IMR-90 (cell line): ENCODE results near the gene GNPTG. TPM values are rescaled to one million over a fixed set of nuclear protein-coding genes. Genes with fewer than 3 reads are reported as not detected.

Experiments used
- ATAC-seq: fragments of 200-7000 bp; cut with Tn5 transposase; 2 replicates; pipeline ENCODE4 v1.9.1; 2020; ENCODE audit warnings: low read depth, mild to moderate bottlenecking, moderate library complexity
- BruUV-seq: library from RNA; stranded (reverse); fragments of 400-500 nt; replicated peaks from 2 replicates; lab custom pipeline; 2021; lab: Mats Ljungman, UMichigan
- CTCF ChIA-PET: fragments of 300-600 bp; formaldehyde crosslinking; extraction: SDS; loops from one replicate; lab custom pipeline; 2021; ENCODE audit warnings: antibody characterized with exemption; lab: Yijun Ruan, JAX
- POLR2A ChIA-PET: fragments of 300-600 bp; sonication (Branson Sonifier 250); formaldehyde crosslinking; loops from one replicate; lab custom pipeline; 2022; ENCODE audit warnings: antibody characterized with exemption; ENCODE audit not compliant: unreplicated experiment; lab: Charles Lee
- DNase-seq: peaks from one replicate; pipeline ENCODE4 v3.0.0; 2013
- H2AFZ ChIP-seq: replicated peaks from 2 replicates; pipeline ENCODE3; 2013; ENCODE audit warnings: low read length, mild to moderate bottlenecking; ENCODE audit not compliant: poor library complexity
- H2AK5ac ChIP-seq: 2 replicates; pipeline ENCODE4 v1.6.1; 2013; ENCODE audit warnings: low read depth, low read length, inconsistent platforms
- H2AK9ac ChIP-seq: replicated peaks from 2 replicates; pipeline ENCODE3; 2013; ENCODE audit warnings: mild to moderate bottlenecking, low read depth, low read length, moderate library complexity; ENCODE audit not compliant: poor library complexity
- H2BK120ac ChIP-seq: 2 replicates; pipeline ENCODE4 v1.6.1; 2013; ENCODE audit warnings: low read depth, low read length, inconsistent platforms
- H2BK15ac ChIP-seq: 3 replicates; pipeline ENCODE4 v1.6.1; 2013; ENCODE audit warnings: low read depth, low read length, inconsistent platforms
- H2BK20ac ChIP-seq: 2 replicates; pipeline ENCODE4 v1.6.1; 2013; ENCODE audit warnings: low read depth, mild to moderate bottlenecking, inconsistent platforms, low read length, moderate library complexity
- H2BK5ac ChIP-seq: 2 replicates; pipeline ENCODE4 v1.6.1; 2013; ENCODE audit warnings: mild to moderate bottlenecking, low read depth, low read length, inconsistent platforms; ENCODE audit not compliant: poor library complexity, severe bottlenecking
- H3K14ac ChIP-seq: replicated peaks from 2 replicates; pipeline ENCODE4 v1.6.1; 2013; ENCODE audit warnings: low read depth, low read length, inconsistent platforms
- H3K18ac ChIP-seq: 2 replicates; pipeline ENCODE4 v1.6.1; 2013; ENCODE audit warnings: low read depth, low read length, control low read depth
- H3K23ac ChIP-seq: 2 replicates; pipeline ENCODE4 v1.6.1; 2013; ENCODE audit warnings: low read depth, low read length, inconsistent platforms
- H3K27ac ChIP-seq: 2 replicates; pipeline ENCODE4 v1.5.1; 2013; ENCODE audit warnings: mild to moderate bottlenecking, control low read depth, low read length; ENCODE audit not compliant: insufficient read depth
- H3K27me3 ChIP-seq: 2 replicates; pipeline ENCODE4 v1.6.1; 2013; ENCODE audit warnings: low read length; ENCODE audit not compliant: control insufficient read depth, insufficient read depth
- H3K36me3 ChIP-seq: 2 replicates; pipeline ENCODE4 v1.6.1; 2013; ENCODE audit warnings: low read length, mixed read lengths; ENCODE audit not compliant: control insufficient read depth, insufficient read depth
- H3K4ac ChIP-seq: 2 replicates; pipeline ENCODE4 v1.6.1; 2013; ENCODE audit warnings: low read depth, low read length, inconsistent platforms
- H3K4me1 ChIP-seq: 2 replicates; pipeline ENCODE4 v1.6.1; 2013; ENCODE audit warnings: low read length, mixed read lengths; ENCODE audit not compliant: control insufficient read depth, insufficient read depth
- H3K4me2 ChIP-seq: 2 replicates; pipeline ENCODE4 v1.6.1; 2013; ENCODE audit warnings: low read depth, mild to moderate bottlenecking, control low read depth, low read length, moderate library complexity
- H3K4me3 ChIP-seq: 2 replicates; pipeline ENCODE4 v1.5.1; 2013; ENCODE audit warnings: low read depth, mild to moderate bottlenecking, control low read depth, low read length, moderate library complexity; ENCODE audit not compliant: insufficient read depth
- H3K56ac ChIP-seq: 2 replicates; pipeline ENCODE4 v1.6.1; 2013; ENCODE audit warnings: low read length, inconsistent platforms; ENCODE audit not compliant: insufficient read depth; ENCODE audit errors: extremely low read depth
- H3K79me1 ChIP-seq, 2 experiments: 2 replicates each; pipeline ENCODE4 v1.6.1; 2013; ENCODE audit warnings: low read length in 2 of 2, inconsistent platforms in 1 of 2, low read depth in 1 of 2
- H3K9ac ChIP-seq: 2 replicates; pipeline ENCODE4 v1.6.1; 2013; ENCODE audit warnings: low read depth, low read length, control low read depth
- H3K9me1 ChIP-seq: 2 replicates; pipeline ENCODE4 v1.6.1; 2013; ENCODE audit warnings: low read length, inconsistent platforms; ENCODE audit not compliant: insufficient read depth
- H3K9me3 ChIP-seq: 2 replicates; pipeline ENCODE4 v1.6.1; 2013; ENCODE audit warnings: low read length; ENCODE audit not compliant: control insufficient read depth, insufficient read depth
- H4K20me1 ChIP-seq: 2 replicates; pipeline ENCODE4 v1.6.1; 2013; ENCODE audit warnings: low read length, inconsistent platforms; ENCODE audit not compliant: insufficient read depth
- H4K5ac ChIP-seq: 2 replicates; pipeline ENCODE4 v1.6.1; 2013; ENCODE audit warnings: mild to moderate bottlenecking, low read depth, low read length, control low read depth
- H4K8ac ChIP-seq, 2 experiments: 2 replicates each; pipeline ENCODE4 v1.6.1; 2013; ENCODE audit warnings: low read depth in 2 of 2, low read length in 2 of 2, control low read depth in 1 of 2, inconsistent platforms in 1 of 2
- H4K91ac ChIP-seq: 2 replicates; pipeline ENCODE4 v1.6.1; 2013; ENCODE audit warnings: low read depth, low read length, inconsistent platforms; ENCODE audit not compliant: insufficient read depth
- CEBPB ChIP-seq: IDR thresholded peaks from 2 replicates; pipeline ENCODE4 v1.6.1; 2012; ENCODE audit warnings: low read depth, low read length, improper control_type of control experiment
- CHD1 ChIP-seq: IDR thresholded peaks from 2 replicates; pipeline ENCODE4 v1.6.1; 2012; ENCODE audit warnings: low read depth, low read length, improper control_type of control experiment
- CTCF ChIP-seq: conservative IDR thresholded peaks from 2 replicates; pipeline ENCODE4 v1.5.1; 2012; ENCODE audit warnings: mild to moderate bottlenecking, low read depth, low read length, improper control_type of control experiment
- RFX5 ChIP-seq: IDR thresholded peaks from 2 replicates; pipeline ENCODE4 v1.8.0; 2012; ENCODE audit warnings: low read depth, mild to moderate bottlenecking, low read length, moderate library complexity
- SMC3 ChIP-seq: fragments of 150-350 bp; IDR thresholded peaks from 2 replicates; pipeline ENCODE4 v1.6.1; 2016; ENCODE audit warnings: low read depth, mild to moderate bottlenecking, antibody characterized with exemption, low read length, moderate library complexity
- USF2 ChIP-seq: fragments of 150-350 bp; IDR thresholded peaks from 2 replicates; pipeline ENCODE4 v1.6.1; 2017; ENCODE audit warnings: mild to moderate bottlenecking, antibody characterized with exemption, low read length, low read depth
- WGBS, 2 experiments: methylation state at CpG; one replicate each; pipeline versions ENCODE4 v1.1.5 to v1.1.7; 2013; ENCODE audit warnings: missing lambda C conversion rate in 2 of 2; ENCODE audit not compliant: insufficient read length in 1 of 2; ENCODE audit errors: extremely low coverage in 2 of 2; 5-methylcytosine and 5-hydroxymethylcytosine counted together
- dilution Hi-C: fragments of 300-500 bp; cut with HindIII; formaldehyde crosslinking; loops from one replicate; pipeline ENCODE4 v1.14.3; 2018; ENCODE audit warnings: low sequenced_read_pairs; ENCODE audit not compliant: unreplicated experiment
- in situ Hi-C: fragments of 300-500 bp; cut with MboI; formaldehyde crosslinking; loops from 3 replicates; pipeline ENCODE4 v1.14.3; 2019; ENCODE audit warnings: low sequenced_read_pairs, inconsistent platforms, mixed read lengths
- intact Hi-C: fragments of 100-400 bp; cut with micrococcal nuclease; formaldehyde crosslinking; loops from 2 replicates; pipeline ENCODE4 v1.10.0; 2022
- polyA plus RNA-seq, 3 experiments: library from polyadenylated mRNA; depleted of rRNA; stranded (reverse); fragments of >200 nt; gene quantifications; 2 replicates each; pipeline ENCODE4 v1.2.3, GENCODE V29; 2012; ENCODE audit warnings: low replicate concordance in 1 of 3
- total RNA-seq: library from RNA; depleted of rRNA; stranded (reverse); fragments of >200 nt; gene quantifications from 2 replicates; pipeline ENCODE4 v1.2.3, GENCODE V29; 2012
- TF ChIP-seq, protein P1 (sequence below): fragments of 150-350 bp; IDR thresholded peaks from 2 replicates; pipeline ENCODE4 v1.6.1; 2016; ENCODE audit warnings: low read depth, mild to moderate bottlenecking, low read length, moderate library complexity, borderline replicate concordance

Gene GNPTG
- total and polyA plus RNA-seq, 2 of the 4 experiments (the other 2 are of a cell fraction), result 14.9 to 70.8 TPM

DNA sequence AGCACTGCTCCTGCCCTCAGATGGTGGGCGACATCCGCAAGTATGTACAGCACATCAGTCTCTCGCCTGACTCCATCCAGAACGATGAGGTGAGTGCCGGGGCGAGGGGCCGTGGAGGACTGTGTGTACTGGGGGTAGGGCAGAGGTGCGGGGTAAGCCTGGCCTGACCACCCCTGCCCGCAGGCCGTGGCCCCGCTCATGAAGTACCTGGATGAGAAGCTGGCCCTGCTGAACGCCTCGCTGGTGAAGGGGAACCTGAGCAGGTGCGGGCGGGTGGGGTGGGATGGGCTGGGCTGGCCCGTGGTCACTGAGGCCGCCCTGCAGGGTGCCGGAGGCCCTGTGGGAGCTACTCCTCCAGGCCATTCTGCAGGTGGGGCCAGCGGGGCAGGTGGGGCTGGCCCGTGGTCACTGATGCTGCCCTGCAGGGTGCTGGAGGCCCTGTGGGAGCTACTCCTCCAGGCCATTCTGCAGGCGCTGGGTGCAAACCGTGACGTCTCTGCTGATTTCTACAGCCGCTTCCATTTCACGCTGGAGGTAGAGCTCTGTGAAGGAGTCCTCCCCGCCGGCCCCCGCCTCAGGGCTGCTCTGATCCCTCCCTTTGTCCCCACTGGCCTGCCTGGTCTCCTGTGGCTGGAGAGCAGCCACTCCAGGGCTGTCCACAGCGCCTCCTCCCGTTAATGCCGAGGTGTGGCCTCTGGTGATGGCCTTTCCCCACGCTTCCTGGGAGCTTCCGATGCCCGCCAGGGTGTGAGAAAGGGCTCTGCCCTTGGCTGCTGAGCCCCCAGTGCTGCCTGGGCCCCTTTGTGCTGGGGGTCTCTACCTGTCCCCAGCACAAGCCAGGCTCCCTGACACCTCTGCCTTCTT lies 5.1 kb upstream of the GNPTG start:
- no peak overlapping the region for H2BK15ac ChIP-seq
- no peak overlapping the region for H4K91ac ChIP-seq
- TF ChIP-seq USF2, result no peak
- TF ChIP-seq, protein P1, sequence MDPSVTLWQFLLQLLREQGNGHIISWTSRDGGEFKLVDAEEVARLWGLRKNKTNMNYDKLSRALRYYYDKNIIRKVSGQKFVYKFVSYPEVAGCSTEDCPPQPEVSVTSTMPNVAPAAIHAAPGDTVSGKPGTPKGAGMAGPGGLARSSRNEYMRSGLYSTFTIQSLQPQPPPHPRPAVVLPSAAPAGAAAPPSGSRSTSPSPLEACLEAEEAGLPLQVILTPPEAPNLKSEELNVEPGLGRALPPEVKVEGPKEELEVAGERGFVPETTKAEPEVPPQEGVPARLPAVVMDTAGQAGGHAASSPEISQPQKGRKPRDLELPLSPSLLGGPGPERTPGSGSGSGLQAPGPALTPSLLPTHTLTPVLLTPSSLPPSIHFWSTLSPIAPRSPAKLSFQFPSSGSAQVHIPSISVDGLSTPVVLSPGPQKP, result no peak
- TF ChIP-seq CEBPB, result no peak
- TF ChIP-seq SMC3, result no peak
- TF ChIP-seq RFX5, result no peak
- TF ChIP-seq CHD1, result no peak
- 0 out of 2 replicates have a peak, but pooled peaks have one; percentile 12 for TF ChIP-seq CTCF
- peaks cover 8% of the 10 kb centered on the region; the same call in 1 of the 2 replicates for H3K4me1 ChIP-seq
- H2AK9ac ChIP-seq, result peak overlapping the region; percentile 42
- H2AK5ac ChIP-seq, result no peak overlapping the region
- no peak overlapping the region for H3K4me3 ChIP-seq
- no peak overlapping the region for H3K14ac ChIP-seq
- H4K20me1 ChIP-seq, result peaks cover 4% of the 10 kb centered on the region; the same call in 1 of the 2 replicates
- DNase-seq, result no peak
- H3K27ac ChIP-seq, result no peak overlapping the region
- dilution Hi-C loops, result no loop called here
- no peak overlapping the region for H3K56ac ChIP-seq
- H3K9ac ChIP-seq, result no peak overlapping the region
- no TSS peak for BruUV-seq
- no peak for ATAC-seq
- no peaks in the 10 kb centered on the region for H3K9me3 ChIP-seq
- no peak overlapping the region for H3K4ac ChIP-seq
- WGBS, 2 experiments, result 77% methylated on average over 21 of the region's 34 CpGs; no CpG with 5 or more reads in 1 of the 2 experiments
- no peak overlapping the region for H2BK20ac ChIP-seq
- H3K27me3 ChIP-seq, result no peaks in the 10 kb centered on the region
- POLR2A ChIA-PET, result no interaction called here
- in situ Hi-C loops, result no loop called here
- no peaks in the 10 kb centered on the region for H3K9me1 ChIP-seq
- H2BK5ac ChIP-seq, result no peak overlapping the region
- H3K4me2 ChIP-seq, result no peak overlapping the region
- H2BK120ac ChIP-seq, result no peak overlapping the region
- CTCF ChIA-PET, result no interaction called here
- no peak overlapping the region for H2AFZ ChIP-seq
- H3K36me3 ChIP-seq, result peaks cover 25% of the 10 kb centered on the region
- H3K23ac ChIP-seq, result no peak overlapping the region
- peaks cover 8 to 24% of the 10 kb centered on the region in 2 experiments; a peak in 3 of 4 replicates for H3K79me1 ChIP-seq
- intact Hi-C loops, result no loop called here
- H4K5ac ChIP-seq, result no peak overlapping the region
- no peak overlapping the region for H3K18ac ChIP-seq
- no peak overlapping the region for H4K8ac ChIP-seq
